Activated CD4-positive, alpha-beta T cell treated with anti-CD3 and anti-CD28 coated beads for 36 hours (primary cell): Measurements from ENCODE around the gene SNHG17. TPM values are rescaled to one million over a fixed set of nuclear protein-coding genes. Genes with fewer than 3 reads are reported as not detected.
"Not testable (repeated sequence)": the region's sequence is repeated elsewhere in the genome, so short reads cannot be mapped to it uniquely, and the experiment has no call there.

Experiments used
- ATAC-seq: fragments of 200-7000 bp; cut with Tn5 transposase; one replicate; pipeline ENCODE4 v1.10.0; 2021; ENCODE audit warnings: mild to moderate bottlenecking, moderate library complexity
- CTCF ChIA-PET: fragments of 350-600 bp; sonication (Branson Sonifier 250); formaldehyde crosslinking; loops from one replicate; lab custom pipeline; 2021; ENCODE audit warnings: antibody characterized with exemption; lab: Charles Lee
- POLR2A ChIA-PET: fragments of 350-600 bp; sonication (Branson Sonifier 250); formaldehyde crosslinking; loops from one replicate; lab custom pipeline; 2021; ENCODE audit warnings: antibody characterized with exemption, inconsistent platforms; lab: Charles Lee
- DNase-seq: peaks from one replicate; pipeline ENCODE4 v3.0.0-alpha.2; 2020
- H3K27ac Mint-ChIP-seq: one replicate; pipeline ENCODE4 v1.8.0; 2021; ENCODE audit warnings: mixed read lengths
- H3K27me3 Mint-ChIP-seq: one replicate; pipeline ENCODE4 v1.8.0; 2021; ENCODE audit warnings: mixed read lengths
- H3K36me3 Mint-ChIP-seq: one replicate; pipeline ENCODE4 v1.8.0; 2021; ENCODE audit warnings: low read depth, mixed read lengths
- H3K4me1 Mint-ChIP-seq: one replicate; pipeline ENCODE4 v1.8.0; 2021; ENCODE audit warnings: mixed read lengths
- H3K4me3 Mint-ChIP-seq: one replicate; pipeline ENCODE4 v1.8.0; 2021; ENCODE audit warnings: mild to moderate bottlenecking, moderate library complexity, mixed read lengths
- H3K9me3 Mint-ChIP-seq: one replicate; pipeline ENCODE4 v1.8.0; 2021; ENCODE audit warnings: low read depth, mixed read lengths
- intact Hi-C, 2 experiments: fragments of 100-400 bp; cut with DNase I in 1 of 2; cut with micrococcal nuclease in 1 of 2; formaldehyde crosslinking; loops; one replicate each; pipeline versions ENCODE4 v1.14.2 to v1.15.1; 2022 to 2024; cut with DNase I, micrococcal nuclease
- total RNA-seq, 2 experiments: library from RNA; stranded (reverse); gene quantifications; one replicate each; pipeline ENCODE4 v1.2.3, GENCODE V29; 2021

Gene SNHG17
- 10 to 100 TPM; 70.7 to 72.4 TPM for total RNA-seq

DNA sequence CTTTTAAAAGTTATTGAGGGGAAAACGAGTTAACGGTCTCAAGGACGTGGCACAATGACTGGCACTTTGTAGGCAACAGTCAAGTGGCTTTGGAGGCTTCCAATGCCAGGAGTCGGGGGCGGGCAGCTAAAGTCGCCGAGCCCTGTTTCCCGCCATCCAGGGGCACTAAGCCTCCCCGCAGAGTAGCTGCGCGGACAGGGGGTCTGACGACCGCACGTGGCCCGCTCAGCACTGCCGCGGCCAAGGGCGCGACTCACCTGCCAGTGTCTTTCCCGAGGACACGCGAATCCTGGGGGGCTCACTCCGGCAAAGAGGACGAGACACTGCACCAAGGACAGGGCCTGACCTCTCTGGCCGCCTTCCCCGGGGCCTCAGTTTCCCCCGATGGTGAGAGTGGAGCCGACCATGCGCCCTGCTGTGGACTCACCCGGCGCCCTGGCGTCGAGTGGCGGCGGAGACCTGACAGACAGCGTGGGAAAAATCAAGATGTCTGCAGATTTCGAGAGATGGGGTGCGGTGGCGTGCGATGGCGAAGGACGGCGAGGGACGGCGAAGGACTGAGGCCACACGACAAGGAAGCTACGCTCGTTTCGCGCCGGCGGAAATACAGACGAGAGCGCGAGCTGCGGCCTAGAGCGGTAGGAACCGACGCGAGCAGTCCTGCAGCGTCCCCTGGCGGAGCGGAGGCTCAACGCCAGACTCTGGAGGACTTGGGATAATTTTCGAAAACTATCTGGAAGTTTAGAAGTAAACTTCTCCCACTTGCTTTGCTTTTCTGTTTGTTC, at the start of gene SNHG17:
Gene SNHG17 (minus strand): TSS at position 559 of the 785 bp plus-strand sequence.
- peak within 1 kb of the TSS; percentile 98 for H3K27ac Mint-ChIP-seq
- no peaks in the 10 kb centered on the region for H3K9me3 Mint-ChIP-seq
- intact Hi-C loops = loop anchor here (1.0 to 10.0 kb wide), 6 partner anchors 11 to 1256 kb away; partner anchors contain the start of genes RALGAPB (in 2 of the 2), ACTR5 (in 1 of the 2), BLCAP (in 1 of the 2) and MROH8 (in 1 of the 2)
- ATAC-seq (peak; percentile 84), DNase-seq (peak; percentile 94)
- H3K4me1 Mint-ChIP-seq = peaks cover 39% of the 10 kb centered on the region
- peaks cover 48% of the 10 kb centered on the region for H3K36me3 Mint-ChIP-seq
- H3K27me3 Mint-ChIP-seq = peaks cover 4% of the 10 kb centered on the region
- H3K4me3 Mint-ChIP-seq = peak within 1 kb of the TSS; percentile 97
- CTCF ChIA-PET = interaction anchor here (0.6 to 4.9 kb wide), 12 partner anchors 9 to 1261 kb away, joined by 3 to 101 read pairs (median 4); partner anchors contain the start of gene RALGAPB
- POLR2A ChIA-PET = interaction anchor here (0.5 to 4.3 kb wide), 8 partner anchors 9 to 42 kb away, joined by 3 to 48 read pairs (median 8); partner anchors contain the start of gene RALGAPB

DNA sequence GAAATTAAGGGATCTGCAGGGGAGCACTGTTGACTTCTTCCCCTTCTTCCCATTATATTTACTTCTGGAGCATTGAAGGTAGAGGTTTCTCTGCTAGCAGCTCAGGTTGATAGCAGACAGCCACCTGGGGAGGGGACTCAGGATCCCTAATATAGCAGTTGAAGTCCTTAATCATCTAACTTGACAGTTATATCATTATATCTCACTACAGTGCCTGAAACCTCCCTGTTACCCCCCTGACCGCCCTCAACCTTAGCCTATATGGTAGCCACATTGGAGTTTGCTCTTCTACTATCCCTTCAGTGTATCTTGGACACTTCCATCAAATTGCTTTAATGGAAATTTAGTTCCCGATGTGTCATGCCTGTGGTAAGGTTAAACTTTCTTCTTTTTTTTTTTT, 44.5 kb upstream of the SNHG17 start:
- POLR2A ChIA-PET = no interaction called here
- CTCF ChIA-PET = interaction anchor here (0.6 to 1.2 kb wide), 3 partner anchors 12 to 138 kb away, joined by 3 to 4 read pairs (median 3); no protein-coding TSS in a partner anchor
- Mint-ChIP-seq H3K4me1 (peaks cover 40% of the 10 kb centered on the region), H3K27me3 (no peaks in the 10 kb centered on the region), H3K9me3 (no peaks in the 10 kb centered on the region), H3K27ac (no peak overlapping the region), H3K36me3 (peaks cover 13% of the 10 kb centered on the region), H3K4me3 (no peak overlapping the region)
- DNase-seq (no peak), ATAC-seq (no peak)
- intact Hi-C loops = no loop called here

DNA sequence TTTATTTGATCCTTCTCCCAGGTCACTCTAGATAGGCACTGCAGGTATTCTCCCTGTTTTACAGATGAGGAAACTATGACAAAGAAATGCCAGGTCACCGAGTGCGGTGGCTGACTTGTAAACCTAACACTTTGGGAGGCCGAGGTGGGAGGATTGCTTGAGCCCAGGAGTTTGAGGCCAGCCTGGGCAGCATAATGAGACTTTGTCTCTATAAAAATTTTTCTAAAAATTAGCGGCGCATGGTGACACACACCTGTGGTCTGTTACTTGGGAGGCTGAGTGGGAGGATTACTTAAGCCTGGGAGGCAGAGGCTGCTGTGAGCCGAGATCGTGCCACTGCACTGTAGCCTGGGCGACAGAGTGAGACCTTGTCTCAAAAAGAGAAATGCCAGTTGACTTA, 42.6 kb upstream of the SNHG17 start:
- ATAC-seq = no peak
- H3K4me3 Mint-ChIP-seq = no peak overlapping the region
- no peak overlapping the region for H3K27ac Mint-ChIP-seq
- H3K4me1 Mint-ChIP-seq = peaks cover 50% of the 10 kb centered on the region
- ChIA-PET POLR2A (interaction anchor here (0.6 kb wide), 1 partner anchor 485 kb away, joined by 4 read pairs; the partner anchor contains the start of gene DHX35), CTCF (interaction anchor here (1.2 kb wide), 1 partner anchor 15 kb away, joined by 4 read pairs; no protein-coding TSS in a partner anchor)
- no peaks in the 10 kb centered on the region for H3K27me3 Mint-ChIP-seq
- H3K9me3 Mint-ChIP-seq = no peaks in the 10 kb centered on the region
- intact Hi-C loops = no loop called here
- no peak for DNase-seq
- H3K36me3 Mint-ChIP-seq = peaks cover 13% of the 10 kb centered on the region

GRCh38 chr20:38473367-38473795, 38.3 kb upstream of the SNHG17 start:
- CTCF ChIA-PET = interaction anchor here (0.6 to 2.6 kb wide), 10 partner anchors 16 to 1278 kb away, joined by 3 to 21 read pairs (median 5); partner anchors contain the start of gene SNHG17
- no peak for DNase-seq
- ATAC-seq = no peak
- peak overlapping the region; percentile 85 for H3K4me3 Mint-ChIP-seq
- H3K27me3 Mint-ChIP-seq = no peaks in the 10 kb centered on the region
- intact Hi-C loops = no loop called here
- peak overlapping the region; percentile 59 for H3K27ac Mint-ChIP-seq
- POLR2A ChIA-PET = interaction anchor here (0.7 to 2.5 kb wide), 3 partner anchors 40 to 55 kb away, joined by 3 to 35 read pairs (median 5); partner anchors contain the start of gene SNHG17
- H3K4me1 Mint-ChIP-seq = peaks cover 41% of the 10 kb centered on the region
- H3K9me3 Mint-ChIP-seq = peaks cover 5% of the 10 kb centered on the region
- peaks cover 4% of the 10 kb centered on the region for H3K36me3 Mint-ChIP-seq

DNA sequence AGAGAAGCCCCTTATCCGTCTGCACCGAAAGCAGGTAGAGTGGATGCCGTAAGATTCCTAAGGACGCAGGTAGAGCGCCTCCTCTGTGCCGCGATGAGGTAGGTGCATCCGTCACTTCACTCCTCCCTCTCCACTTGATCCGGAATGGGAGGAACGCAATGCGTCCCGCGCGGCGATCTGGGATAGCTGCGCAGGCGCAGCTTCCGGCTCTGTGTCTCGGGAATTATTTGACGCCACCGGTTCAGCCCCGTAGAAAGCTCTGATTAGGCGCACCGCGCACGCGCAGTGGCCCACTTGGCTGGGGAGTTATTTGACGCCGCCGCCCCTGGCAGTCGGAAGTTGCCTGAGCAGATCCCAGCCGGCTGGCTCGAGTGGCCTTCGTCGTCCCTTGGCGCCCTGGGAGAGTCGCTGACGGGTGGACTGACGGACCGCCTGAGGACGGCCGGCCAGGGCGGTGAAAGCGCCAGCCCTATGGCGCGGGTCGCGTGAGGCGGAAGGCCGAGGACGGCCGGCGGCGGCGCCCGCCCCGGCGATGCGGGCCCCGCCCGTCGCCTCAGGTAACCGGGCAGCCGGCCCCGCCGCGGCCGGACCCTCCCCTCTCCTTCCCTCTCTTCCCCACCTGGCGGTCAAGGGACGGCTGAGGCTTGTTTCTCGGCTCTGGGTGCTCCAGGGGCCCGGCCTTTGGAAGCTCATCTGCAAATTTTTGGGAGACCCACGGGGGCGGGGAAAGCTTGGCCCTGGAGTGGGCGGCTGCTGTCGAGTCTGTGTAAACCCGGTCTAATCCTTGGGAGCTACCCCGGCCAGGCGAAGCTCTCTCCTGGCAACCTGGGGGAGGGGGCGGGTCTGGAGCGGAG, 37.6 kb upstream of the SNHG17 start, which contains the start of gene RALGAPB:
Gene RALGAPB (plus strand): TSS at position 331 of the 854 bp plus-strand sequence. CDS start 15,590 bp downstream, outside the sequence.
- H3K9me3 Mint-ChIP-seq = peaks cover 5% of the 10 kb centered on the region
- ChIA-PET CTCF (interaction anchor here (0.6 to 2.6 kb wide), 13 partner anchors 9 to 1278 kb away, joined by 3 to 21 read pairs (median 5); partner anchors contain the start of gene SNHG17), POLR2A (interaction anchor here (0.7 to 2.5 kb wide), 4 partner anchors 27 to 54 kb away, joined by 3 to 35 read pairs (median 7); partner anchors contain the start of gene SNHG17)
- H3K4me3 Mint-ChIP-seq = peak within 1 kb of the TSS; percentile 85
- intact Hi-C loops = loop anchor here (1.0 kb wide), 6 partner anchors 26 to 1293 kb away; partner anchors contain the start of genes SNHG17 (in 2 of the 2), ACTR5 (in 1 of the 2), DHX35 (in 1 of the 2) and MROH8 (in 1 of the 2)
- H3K4me1 Mint-ChIP-seq = peaks cover 38% of the 10 kb centered on the region
- peak within 1 kb of the TSS; percentile 79 for H3K27ac Mint-ChIP-seq
- peak; percentile 96 for ATAC-seq
- DNase-seq = peak; percentile 99
- H3K36me3 Mint-ChIP-seq = peaks cover 4% of the 10 kb centered on the region
- no peaks in the 10 kb centered on the region for H3K27me3 Mint-ChIP-seq

- POLR2A ChIA-PET = interaction anchor here (0.6 to 2.5 kb wide), 4 partner anchors 26 to 492 kb away, joined by 3 to 35 read pairs (median 7); partner anchors contain the start of gene SNHG17
- Mint-ChIP-seq H3K4me3 (peak overlapping the region; percentile 85), H3K9me3 (peaks cover 5% of the 10 kb centered on the region), H3K27me3 (no peaks in the 10 kb centered on the region), H3K36me3 (peaks cover 4% of the 10 kb centered on the region), H3K27ac (peak overlapping the region; percentile 79), H3K4me1 (peaks cover 35% of the 10 kb centered on the region)
- intact Hi-C loops = loop anchor here (1.0 kb wide), 6 partner anchors 26 to 1293 kb away; partner anchors contain the start of genes SNHG17 (in 2 of the 2), ACTR5 (in 1 of the 2), DHX35 (in 1 of the 2) and MROH8 (in 1 of the 2)
- no peak for DNase-seq
- CTCF ChIA-PET = interaction anchor here (1.0 to 2.6 kb wide), 9 partner anchors 10 to 51 kb away, joined by 3 to 21 read pairs (median 6); partner anchors contain the start of gene SNHG17
- peak; percentile 7 for ATAC-seq
Observed at GRCh38 chr20:38471987-38472512, 36.9 kb upstream of the SNHG17 start.

- Mint-ChIP-seq H3K27ac (no peak overlapping the region), H3K4me3 (no peak overlapping the region), H3K9me3 (peaks cover 5% of the 10 kb centered on the region), H3K4me1 (peaks cover 29% of the 10 kb centered on the region), H3K36me3 (peaks cover 4% of the 10 kb centered on the region), H3K27me3 (no peaks in the 10 kb centered on the region)
- ATAC-seq = no peak
- no peak for DNase-seq
- CTCF ChIA-PET = interaction anchor here (1.2 to 1.4 kb wide), 2 partner anchors 17 to 24 kb away, joined by 4 to 6 read pairs; no protein-coding TSS in a partner anchor
- intact Hi-C loops = no loop called here
- POLR2A ChIA-PET = no interaction called here
Observed at GRCh38 chr20:38471245-38471644, 36.1 kb upstream of the SNHG17 start.

GRCh38 chr20:38466983-38467382, 31.9 kb upstream of the SNHG17 start:
- no peak for ATAC-seq
- Mint-ChIP-seq H3K27me3 (no peaks in the 10 kb centered on the region), H3K9me3 (peaks cover 5% of the 10 kb centered on the region), H3K4me1 (peaks cover 4% of the 10 kb centered on the region), H3K4me3 (no peak overlapping the region), H3K36me3 (no peaks in the 10 kb centered on the region), H3K27ac (no peak overlapping the region)
- CTCF ChIA-PET = interaction anchor here (1.2 kb wide), 1 partner anchor 11 kb away, joined by 3 read pairs; no protein-coding TSS in a partner anchor
- intact Hi-C loops = no loop called here
- POLR2A ChIA-PET = no interaction called here
- no peak for DNase-seq

DNA sequence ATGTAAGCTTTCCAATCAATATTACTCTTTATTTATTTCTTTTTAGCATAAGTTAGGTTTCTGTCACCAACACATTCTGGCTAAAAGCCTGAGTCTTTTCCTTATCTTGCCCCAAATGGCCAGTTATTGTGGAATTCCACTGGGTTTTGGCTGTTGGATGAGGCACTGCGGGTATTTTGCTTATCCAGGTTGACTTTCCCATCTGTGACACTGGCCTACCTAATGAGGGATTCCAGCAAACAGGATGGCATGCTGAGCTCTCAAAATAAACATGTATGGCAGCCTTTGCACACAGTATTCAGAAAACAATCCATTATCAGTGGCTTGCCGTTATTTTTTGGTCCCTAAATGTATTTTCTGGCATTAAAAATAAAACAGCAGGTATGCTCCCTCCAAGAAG, 31.0 kb upstream of the SNHG17 start:
- H3K36me3 Mint-ChIP-seq = no peaks in the 10 kb centered on the region
- ChIA-PET POLR2A (no interaction called here), CTCF (interaction anchor here (1.2 kb wide), 1 partner anchor 11 kb away, joined by 3 read pairs; no protein-coding TSS in a partner anchor)
- no peak overlapping the region for H3K27ac Mint-ChIP-seq
- no peak overlapping the region for H3K4me3 Mint-ChIP-seq
- H3K4me1 Mint-ChIP-seq = no peaks in the 10 kb centered on the region
- intact Hi-C loops = no loop called here
- H3K9me3 Mint-ChIP-seq = peaks cover 5% of the 10 kb centered on the region
- H3K27me3 Mint-ChIP-seq = no peaks in the 10 kb centered on the region
- DNase-seq = no peak
- ATAC-seq = no peak

GRCh38 chr20:38461569-38461968, 26.4 kb upstream of the SNHG17 start:
- H3K27ac Mint-ChIP-seq, H3K4me1 Mint-ChIP-seq, H3K36me3 Mint-ChIP-seq, POLR2A ChIA-PET, intact Hi-C loops, H3K9me3 Mint-ChIP-seq, H3K27me3 Mint-ChIP-seq, ATAC-seq, H3K4me3 Mint-ChIP-seq, CTCF ChIA-PET, DNase-seq: not testable (repeated sequence)
